Motor neuron (in vitro differentiated cells): Measurements from ENCODE around the gene TTBK2. TPM values are rescaled to one million over a fixed set of nuclear protein-coding genes. Genes with fewer than 3 reads are reported as not detected.
"Not testable (repeated sequence)": the region's sequence is repeated elsewhere in the genome, so short reads cannot be mapped to it uniquely, and the experiment has no call there.

ENCODE experiments used
- ATAC-seq, 8 experiments: fragments of 200-7000 bp; cut with Tn5 transposase; replicated peaks in 6 of 8; 2 replicates each; pipeline ENCODE4 v1.8.0; 2021; ENCODE audit warnings: mild to moderate bottlenecking in 8 of 8, moderate library complexity in 8 of 8
- H3K27ac ChIP-seq, 2 donors: fragments of 250-450 bp; sonication (Bioruptor Pico); 2 replicates each; pipeline ENCODE4 v1.9.0; 2021; ENCODE audit warnings: antibody characterized with exemption in 2 of 2, mild to moderate bottlenecking in 2 of 2, moderate library complexity in 1 of 2
- H3K4me1 ChIP-seq, 2 donors: fragments of 250-450 bp; sonication (Bioruptor Pico); replicated peaks in 1 of 2; 2 replicates each; pipeline ENCODE4 v1.6.1; 2021; ENCODE audit warnings: antibody characterized with exemption in 2 of 2, mild to moderate bottlenecking in 2 of 2, moderate library complexity in 1 of 2
- H3K4me3 ChIP-seq, 5 donors: fragments of 250-450 bp; sonication (Bioruptor Pico); 2 replicates each; pipeline ENCODE4 v1.9.0; 2021; ENCODE audit warnings: antibody characterized with exemption in 5 of 5, mild to moderate bottlenecking in 5 of 5, moderate library complexity in 4 of 5
- WGBS, 10 experiments: fragments of 450-650 bp; shearing (Covaris generic); methylation state at CpG; one replicate each; pipeline ENCODE4 v1.0.0; 2022; 5-methylcytosine and 5-hydroxymethylcytosine counted together
- in situ Hi-C, 9 experiments: fragments of 400-800 bp; cut with MboI; loops; one replicate each; pipeline ENCODE4 v1.15.0; 2021; ENCODE audit warnings: low sequenced_read_pairs in 9 of 9, low pct_unique_long_range_greater_than_20kb in 2 of 9; ENCODE audit not compliant: unreplicated experiment in 9 of 9
- total RNA-seq, 8 experiments: library from RNA; unstranded; fragments of 300-600 nt; gene quantifications; 2 replicates each; pipeline versions ENCODE4 v1.2.3 to v1.2.4, GENCODE V29; 2022

The TTBK2 gene
- total RNA-seq, result 10 to 100 TPM in 7 of 8 experiments, 1 to 10 TPM in 1; 7.6 to 26.0 (median 20.3) TPM

- 0 to 6% (median 0%) methylated on average over 1 to 28 of the region's 72 CpGs; no CpG with 5 or more reads in 4 of the 10 experiments for WGBS, 10 experiments
- in situ Hi-C loops, result loop anchor here in 2 of 9 experiments (10.0 kb wide), 2 partner anchors 206 to 216 kb away; no protein-coding TSS in a partner anchor
- peak; percentile 93 to 98 (median 97) for ATAC-seq
- Histone ChIP-seq H3K4me3 (peak within 1 kb of the TSS; percentile 69 to 93 (median 78)), H3K4me1 (peaks cover 7 to 13% of the 10 kb centered on the region in 2 donors), H3K27ac (peak within 1 kb of the TSS; percentile 64 to 73)
Observed at GRCh38 chr15:42920519-42921341, at the start of gene TTBK2. Gene TTBK2, minus strand, starts transcription at chr15:42920778. Its CDS starts 42,161 bp downstream, at chr15:42878617.

DNA sequence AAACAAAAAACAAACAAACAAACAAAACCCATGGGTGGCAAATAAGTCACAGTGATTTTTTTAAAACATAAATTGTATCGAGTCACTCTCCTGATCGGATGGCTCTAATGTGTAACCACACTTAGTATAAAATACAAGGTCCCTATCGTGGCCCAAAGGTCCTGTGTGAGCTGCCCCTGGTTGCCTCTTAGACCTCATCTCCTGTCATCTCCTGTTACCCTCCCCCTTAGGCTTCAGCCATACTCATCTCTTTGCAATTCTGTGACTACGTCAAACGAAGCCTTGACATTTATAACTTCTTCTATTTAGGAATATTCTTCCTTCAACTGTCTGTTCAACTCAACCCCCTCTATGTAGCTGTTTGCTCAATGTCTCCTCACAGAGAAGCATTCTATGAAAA lies 43.9 kb upstream of the TTBK2 start:
- ATAC-seq, result no peak
- no peaks in the 10 kb centered on the region for H3K4me1 ChIP-seq
- WGBS, 10 experiments, result 86 to 100% (median 100%) methylated on average over 1 to 5 of the region's 5 CpGs; no CpG with 5 or more reads in 1 of the 10 experiments
- in situ Hi-C loops, result loop anchor here in 1 of 9 experiments (25.0 kb wide), 1 partner anchor 98 kb away; no protein-coding TSS in a partner anchor
- no peak overlapping the region for H3K27ac ChIP-seq
- no peak overlapping the region for H3K4me3 ChIP-seq

- Histone ChIP-seq H3K4me1 (no peaks in the 10 kb centered on the region), H3K27ac (no peak overlapping the region), H3K4me3 (no peak overlapping the region)
- in situ Hi-C loops, result loop anchor here in 1 of 9 experiments (25.0 kb wide), 1 partner anchor 107 kb away; no protein-coding TSS in a partner anchor
- ATAC-seq, result no peak
Observed at GRCh38 chr15:42955518-42955917, 34.9 kb upstream of the TTBK2 start.

- H3K4me1 ChIP-seq, result no peaks in the 10 kb centered on the region
- ATAC-seq, result no peak
- in situ Hi-C loops, result loop anchor here in 1 of 9 experiments (25.0 kb wide), 1 partner anchor 108 kb away; no protein-coding TSS in a partner anchor
- no peak overlapping the region for H3K4me3 ChIP-seq
- H3K27ac ChIP-seq, result no peak overlapping the region
- 100% methylated on average over 1 to 4 of the region's 4 CpGs; no CpG with 5 or more reads in 3 of the 10 experiments for WGBS, 10 experiments
Observed at GRCh38 chr15:42954291-42954690, 33.7 kb upstream of the TTBK2 start.

DNA sequence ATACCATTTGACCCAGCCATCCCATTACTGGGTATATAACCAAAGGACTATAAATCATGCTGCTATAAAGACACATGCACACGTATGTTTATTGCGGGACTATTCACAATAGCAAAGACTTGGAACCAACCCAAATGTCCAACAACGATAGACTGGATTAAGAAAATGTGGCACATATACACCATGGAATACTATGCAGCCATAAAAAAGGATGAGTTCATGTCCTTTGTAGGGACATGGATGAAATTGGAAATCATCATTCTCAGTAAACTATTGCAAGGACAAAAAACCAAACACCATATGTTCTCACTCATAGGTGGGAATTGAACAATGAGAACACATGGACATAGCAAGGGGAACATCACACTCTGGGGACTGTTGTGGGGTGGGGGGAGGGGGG lies 28.3 kb upstream of the TTBK2 start:
- in situ Hi-C loops, result loop anchor here in 2 of 9 experiments (25.0 kb wide), 1 partner anchor 237 kb away; no protein-coding TSS in a partner anchor
- H3K27ac ChIP-seq, ATAC-seq, H3K4me3 ChIP-seq, H3K4me1 ChIP-seq: not testable (repeated sequence)
- no CpG with 5 or more reads among the region's 3 CpGs for WGBS, 10 experiments

GRCh38 chr15:42940527-42940926 lies 19.9 kb upstream of the TTBK2 start:
- Histone ChIP-seq H3K27ac (no peak overlapping the region), H3K4me3 (no peak overlapping the region), H3K4me1 (no peaks in the 10 kb centered on the region)
- in situ Hi-C loops, result loop anchor here in 2 of 9 experiments (25.0 kb wide), 1 partner anchor 228 kb away; no protein-coding TSS in a partner anchor
- 88 to 100% (median 95%) methylated on average over 1 of the region's 1 CpG; no CpG with 5 or more reads in 2 of the 10 experiments for WGBS, 10 experiments
- ATAC-seq, result no peak

- in situ Hi-C loops, result loop anchor here in 2 of 9 experiments (25.0 kb wide), 1 partner anchor 228 kb away; no protein-coding TSS in a partner anchor
- WGBS, 10 experiments, result 71 to 100% (median 95%) methylated on average over 1 to 4 of the region's 8 CpGs; no CpG with 5 or more reads in 3 of the 10 experiments
- Histone ChIP-seq H3K4me1 (no peaks in the 10 kb centered on the region), H3K27ac (no peak overlapping the region), H3K4me3 (no peak overlapping the region)
- ATAC-seq, result no peak
Observed at GRCh38 chr15:42939841-42940240, 19.3 kb upstream of the TTBK2 start.

DNA sequence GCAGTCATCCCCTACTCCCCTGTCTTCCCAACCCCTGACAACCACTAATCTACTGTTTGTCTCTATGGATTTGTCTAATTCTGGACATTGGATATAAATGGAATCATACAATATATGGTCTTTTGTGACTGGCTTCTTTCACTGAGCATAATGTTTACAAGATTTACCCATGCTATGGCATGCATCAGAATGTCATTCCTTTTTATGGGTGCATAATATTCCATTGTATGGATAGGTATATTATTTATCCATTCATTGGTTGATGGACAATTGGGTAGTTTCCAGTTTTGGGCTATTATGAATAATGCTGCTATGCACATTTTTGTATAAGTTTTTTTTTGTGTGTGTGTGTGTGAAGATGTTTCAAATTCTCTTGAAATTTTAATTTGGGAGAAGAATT lies 16.6 kb upstream of the TTBK2 start:
- in situ Hi-C loops, result loop anchor here in 2 of 9 experiments (25.0 kb wide), 1 partner anchor 225 kb away; no protein-coding TSS in a partner anchor
- Histone ChIP-seq H3K27ac (no peak overlapping the region), H3K4me1 (no peaks in the 10 kb centered on the region), H3K4me3 (no peak overlapping the region)
- no peak for ATAC-seq

DNA sequence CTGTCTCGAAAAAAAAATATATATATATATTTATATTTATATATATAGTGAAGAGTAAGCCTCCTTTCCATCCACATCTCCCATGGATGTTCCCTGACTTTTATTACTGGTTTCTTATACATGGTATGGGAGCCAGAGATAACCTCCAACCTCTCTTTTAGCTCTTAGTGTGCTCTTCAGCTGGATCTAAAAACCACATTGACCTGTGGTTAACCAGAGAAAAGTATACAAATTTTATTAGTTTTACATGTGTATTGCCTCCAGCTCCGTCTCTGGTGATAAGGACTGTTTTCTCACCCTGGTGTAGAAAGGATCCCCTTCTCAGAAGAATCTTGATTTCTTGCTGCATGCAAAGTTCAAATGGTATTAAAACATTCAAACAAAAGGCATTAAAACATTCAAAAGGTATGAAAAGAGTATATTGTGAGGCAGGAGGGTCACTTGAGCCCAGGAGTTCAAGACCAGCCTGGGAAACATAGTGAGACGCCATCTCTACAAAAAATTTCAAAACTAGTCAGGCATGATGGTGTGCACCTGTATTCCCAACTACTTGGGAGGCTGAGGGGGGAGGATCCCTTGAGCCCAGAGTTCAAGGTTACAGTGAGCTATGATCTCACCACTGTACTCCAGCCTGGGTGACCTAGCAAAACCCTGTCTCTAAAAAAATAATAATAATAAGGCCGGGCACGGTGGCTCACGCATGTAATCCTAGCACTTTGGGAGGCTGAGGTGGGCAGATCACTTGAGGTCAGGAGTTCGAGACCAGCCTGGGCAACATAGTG lies 13.5 kb upstream of the TTBK2 start:
- Histone ChIP-seq H3K4me1 (no peaks in the 10 kb centered on the region), H3K27ac (no peak overlapping the region), H3K4me3 (no peak overlapping the region)
- WGBS, 10 experiments, result 47 to 100% (median 84%) methylated on average over 1 to 7 of the region's 7 CpGs; no CpG with 5 or more reads in 2 of the 10 experiments
- ATAC-seq, result no peak
- in situ Hi-C loops, result loop anchor here in 2 of 9 experiments (25.0 kb wide), 1 partner anchor 222 kb away; no protein-coding TSS in a partner anchor

DNA sequence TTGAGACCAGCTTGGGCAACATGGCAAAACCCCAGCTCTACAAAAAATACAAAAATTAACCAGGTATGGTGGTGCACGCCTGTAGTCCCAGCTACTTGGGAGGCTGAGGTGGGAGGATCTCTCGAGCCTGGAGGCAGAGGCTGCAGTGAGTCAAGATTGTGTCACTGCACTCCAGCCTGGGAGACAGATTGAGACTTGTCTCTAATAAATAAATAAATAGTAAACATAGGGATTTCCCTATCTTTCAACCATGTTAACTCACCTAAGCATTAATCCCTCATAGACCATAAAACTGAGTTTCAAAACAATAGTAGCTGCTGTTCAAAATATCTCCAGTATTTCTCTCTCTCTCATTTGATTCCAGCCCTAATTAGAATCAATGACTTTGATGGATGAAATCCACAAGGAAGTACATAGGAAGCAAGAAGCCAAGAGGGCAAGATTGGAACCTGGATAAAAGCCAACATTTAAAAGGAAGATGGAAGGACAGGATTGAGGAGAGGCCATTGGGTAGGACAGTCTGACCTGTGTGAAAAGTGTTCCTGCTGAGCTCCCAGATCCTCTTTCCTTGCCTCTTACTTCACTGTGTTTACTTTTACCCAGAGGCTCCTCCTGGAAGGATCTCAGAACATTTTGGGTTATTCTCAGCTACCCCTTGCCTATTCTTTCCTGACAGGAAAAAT lies 12.4 kb upstream of the TTBK2 start:
- 20 to 100% (median 100%) methylated on average over 1 to 2 of the region's 2 CpGs; no CpG with 5 or more reads in 4 of the 10 experiments for WGBS, 10 experiments
- no peak for ATAC-seq
- no peaks in the 10 kb centered on the region for H3K4me1 ChIP-seq
- H3K4me3 ChIP-seq, result no peak overlapping the region
- H3K27ac ChIP-seq, result no peak overlapping the region
- in situ Hi-C loops, result loop anchor here in 2 of 9 experiments (25.0 kb wide), 1 partner anchor 221 kb away; no protein-coding TSS in a partner anchor

- no peak overlapping the region for H3K27ac ChIP-seq
- H3K4me3 ChIP-seq, result no peak overlapping the region
- in situ Hi-C loops, result loop anchor here in 2 of 9 experiments (25.0 kb wide), 1 partner anchor 220 kb away; no protein-coding TSS in a partner anchor
- 58 to 90% (median 79%) methylated on average over 2 to 6 of the region's 7 CpGs; no CpG with 5 or more reads in 1 of the 10 experiments for WGBS, 10 experiments
- ATAC-seq, result no peak
- H3K4me1 ChIP-seq, result no peaks in the 10 kb centered on the region
Observed at GRCh38 chr15:42931702-42932486, 11.3 kb upstream of the TTBK2 start.
